Esophagus muscularis mucosa (tissue), 4 donors: ENCODE measurements around the gene PDGFA. TPM values are rescaled to one million over a fixed set of nuclear protein-coding genes. Genes with fewer than 3 reads are reported as not detected.
A peak's percentile ranks its signal among the peaks of the same experiment; 100 is the strongest.

ENCODE experiments used
- DNase-seq: peaks from one replicate; pipeline ENCODE4 v3.0.0-alpha.2; 2017; ENCODE audit errors: extremely low spot score
- H3K27ac ChIP-seq, 4 donors: fragments of 200-600 bp; sonication (generic); replicated peaks in 1 of 4; 1 replicate in 3 of 4; 2 replicates in 1 of 4; pipeline ENCODE4 v1.5.1; 2016 to 2019; ENCODE audit warnings: mild to moderate bottlenecking in 1 of 4
- H3K27me3 ChIP-seq, 4 donors: fragments of 200-600 bp; sonication (generic); one replicate each; pipeline versions ENCODE4 v1.5.1 to v1.6.0; 2016 to 2019
- H3K36me3 ChIP-seq, 4 donors: fragments of 200-600 bp; sonication (generic); one replicate each; pipeline ENCODE4 v1.5.1; 2016 to 2019
- H3K4me1 ChIP-seq, 4 donors: fragments of 200-600 bp; sonication (generic); one replicate each; pipeline ENCODE4 v1.5.1; 2016 to 2019
- H3K4me3 ChIP-seq, 4 donors: fragments of 200-600 bp; sonication (generic); 1 replicate in 2 of 4; 2 replicates in 2 of 4; pipeline ENCODE4 v1.5.1; 2016 to 2019; ENCODE audit warnings: mild to moderate bottlenecking in 4 of 4, moderate library complexity in 1 of 4
- H3K9me3 ChIP-seq, 4 donors: fragments of 200-600 bp; sonication (generic); 1 replicate in 3 of 4; 2 replicates in 1 of 4; pipeline ENCODE4 v1.5.1; 2016 to 2019
- CTCF ChIP-seq, 3 experiments: fragments of 200-600 bp in 2 of 3; fragments of 450-650 bp in 1 of 3; sonication (generic) in 2 of 3; IDR thresholded peaks; one replicate each; pipeline ENCODE4 v1.5.1; 2017 to 2019; ENCODE audit warnings: antibody characterized with exemption in 3 of 3, mild to moderate bottlenecking in 2 of 3, moderate library complexity in 1 of 3
- EP300 ChIP-seq: sonication (generic); formaldehyde crosslinking; IDR thresholded peaks from one replicate; pipeline ENCODE4 v1.6.1; 2017; ENCODE audit warnings: antibody characterized with exemption
- POLR2A ChIP-seq: fragments of 450-650 bp; IDR thresholded peaks from one replicate; pipeline ENCODE4 v1.6.1; 2017; ENCODE audit warnings: antibody characterized with exemption, moderate library complexity, mild to moderate bottlenecking, low read depth
- POLR2AphosphoS5 ChIP-seq, 2 donors: sonication (generic); formaldehyde crosslinking; IDR thresholded peaks; one replicate each; pipeline ENCODE4 v1.6.1; 2017; ENCODE audit warnings: antibody characterized with exemption in 2 of 2
- WGBS: methylation state at CpG from one replicate; pipeline ENCODE4 v1.1.5; 2018; 5-methylcytosine and 5-hydroxymethylcytosine counted together
- intact Hi-C: fragments of 100-400 bp; cut with DNase I; formaldehyde crosslinking; loops from one replicate; pipeline ENCODE4 v1.15.1; 2023
- total RNA-seq, 4 donors: library from RNA; depleted of rRNA; stranded (reverse); fragments of >200 nt; gene quantifications; one replicate each; pipeline versions ENCODE4 v1.1.0 to v1.2.1, GENCODE V29; 2016

The PDGFA gene
- total RNA-seq, 4 donors from 2014 or later: 88.0 to 184 (median 119) TPM

GRCh38 chr7:472640-472957, 47.0 kb downstream of the PDGFA start:
- peak overlapping the region in 2 of 4 donors; percentile 78 to 81 for H3K27ac ChIP-seq
- TF ChIP-seq CTCF (IDR thresholded peaks at IDR 0.05): no peak
- no peak for TF ChIP-seq POLR2AphosphoS5 (IDR thresholded peaks at IDR 0.05)
- TF ChIP-seq EP300: no peak
- no peak for TF ChIP-seq POLR2A
- no peak for DNase-seq
- intact Hi-C loops: no loop called here
- peaks cover 0 to 14% (median 14%) of the 10 kb centered on the region in 4 donors for H3K4me1 ChIP-seq
- H3K4me3 ChIP-seq: no peak overlapping the region
- no peaks in the 10 kb centered on the region for H3K27me3 ChIP-seq
- H3K9me3 ChIP-seq: peaks cover 0 to 14% (median 4%) of the 10 kb centered on the region in 4 donors
- 93% methylated on average over 4 of the region's 4 CpGs for WGBS
- H3K36me3 ChIP-seq: no peaks in the 10 kb centered on the region

- TF ChIP-seq EP300 (no peak), POLR2A (no peak), CTCF (IDR thresholded peaks at IDR 0.05) (no peak), POLR2AphosphoS5 (IDR thresholded peaks at IDR 0.05) (peak; percentile 53 to 79)
- intact Hi-C loops: no loop called here
- Histone ChIP-seq H3K4me3 (no peak overlapping the region), H3K4me1 (peaks cover 0 to 14% (median 14%) of the 10 kb centered on the region in 4 donors), H3K27me3 (no peaks in the 10 kb centered on the region), H3K9me3 (peaks cover 0 to 14% (median 4%) of the 10 kb centered on the region in 4 donors), H3K27ac (peak overlapping the region; percentile 57 to 81 (median 72)), H3K36me3 (no peaks in the 10 kb centered on the region)
- DNase-seq: no peak
- 38% methylated on average over 21 of the region's 26 CpGs for WGBS
Observed at GRCh38 chr7:471866-472639, 47.6 kb downstream of the PDGFA start.

- H3K36me3 ChIP-seq: no peaks in the 10 kb centered on the region
- H3K27me3 ChIP-seq: no peaks in the 10 kb centered on the region
- peaks cover 0 to 14% (median 14%) of the 10 kb centered on the region in 4 donors for H3K4me1 ChIP-seq
- intact Hi-C loops: no loop called here
- H3K27ac ChIP-seq: peak overlapping the region; percentile 57 to 81 (median 72)
- H3K9me3 ChIP-seq: peaks cover 0 to 14% (median 4%) of the 10 kb centered on the region in 4 donors
- no peak overlapping the region for H3K4me3 ChIP-seq
- no peak for DNase-seq
- TF ChIP-seq CTCF (IDR thresholded peaks at IDR 0.05): no peak
- TF ChIP-seq EP300: no peak
- TF ChIP-seq POLR2AphosphoS5 (IDR thresholded peaks at IDR 0.05): no peak
- no peak for TF ChIP-seq POLR2A
- WGBS: 68% methylated on average over 10 of the region's 21 CpGs
Observed at GRCh38 chr7:471191-471865, 48.3 kb downstream of the PDGFA start.

GRCh38 chr7:469563-469961, 50.1 kb downstream of the PDGFA start:
- Histone ChIP-seq H3K36me3 (no peaks in the 10 kb centered on the region), H3K27ac (no peak overlapping the region), H3K4me1 (peaks cover 0 to 23% (median 19%) of the 10 kb centered on the region in 4 donors), H3K9me3 (peaks cover 0 to 8% (median 2%) of the 10 kb centered on the region in 4 donors), H3K27me3 (no peaks in the 10 kb centered on the region), H3K4me3 (no peak overlapping the region)
- DNase-seq: no peak
- intact Hi-C loops: no loop called here
- 95% methylated on average over 9 of the region's 17 CpGs for WGBS
- TF ChIP-seq POLR2AphosphoS5 (IDR thresholded peaks at IDR 0.05) (no peak), EP300 (no peak), CTCF (IDR thresholded peaks at IDR 0.05) (no peak), POLR2A (no peak)
